MG63 (cell line): ENCODE measurements around the gene ADAM17. TPM values are rescaled to one million over a fixed set of nuclear protein-coding genes. Genes with fewer than 3 reads are reported as not detected.

Experiments
- DNase-seq: peaks from one replicate; pipeline ENCODE4 v3.0.0-alpha.2; 2020
- H3K27me3 ChIP-seq: fragments of 250-450 bp; sonication (Bioruptor Pico); 2 replicates; pipeline ENCODE4 v1.5.1; 2020; ENCODE audit warnings: mild to moderate bottlenecking, moderate library complexity
- H3K36me3 ChIP-seq: fragments of 250-450 bp; sonication (Bioruptor Pico); 2 replicates; pipeline ENCODE4 v1.5.1; 2020; ENCODE audit warnings: mild to moderate bottlenecking, moderate library complexity
- H3K4me3 ChIP-seq: fragments of 250-450 bp; sonication (Bioruptor Pico); 2 replicates; pipeline ENCODE4 v1.5.1; 2020; ENCODE audit warnings: mild to moderate bottlenecking, moderate library complexity
- H3K9me3 ChIP-seq: fragments of 250-450 bp; sonication (Bioruptor Pico); 2 replicates; pipeline ENCODE4 v1.5.1; 2020; ENCODE audit warnings: mild to moderate bottlenecking, moderate library complexity
- total RNA-seq: library from RNA; depleted of rRNA; stranded (reverse); fragments of >200 nt; shearing (Covaris generic); gene quantifications from 2 replicates; pipeline ENCODE4 v1.2.3, GENCODE V29; 2014; ENCODE audit warnings: low replicate concordance

Gene ADAM17
- total RNA-seq, 1 experiment from 2014 or later, result 9.0 TPM

GRCh38 chr2:9494081-9494480 is 61.5 kb downstream of the ADAM17 start:
- Histone ChIP-seq H3K27me3 (no peaks in the 10 kb centered on the region), H3K9me3 (no peaks in the 10 kb centered on the region), H3K36me3 (peaks cover 89% of the 10 kb centered on the region), H3K4me3 (no peak overlapping the region)
- no peak for DNase-seq

- no peaks in the 10 kb centered on the region for H3K27me3 ChIP-seq
- H3K9me3 ChIP-seq, result no peaks in the 10 kb centered on the region
- peaks cover 89% of the 10 kb centered on the region for H3K36me3 ChIP-seq
- no peak overlapping the region for H3K4me3 ChIP-seq
- no peak for DNase-seq
These were observed 62.2 kb downstream of the ADAM17 start for GRCh38 chr2:9493478-9493877.

GRCh38 chr2:9492927-9493326 is 62.7 kb downstream of the ADAM17 start:
- no peak for DNase-seq
- no peaks in the 10 kb centered on the region for H3K9me3 ChIP-seq
- H3K36me3 ChIP-seq, result peaks cover 89% of the 10 kb centered on the region
- H3K27me3 ChIP-seq, result no peaks in the 10 kb centered on the region
- no peak overlapping the region for H3K4me3 ChIP-seq

- DNase-seq, result no peak
- no peak overlapping the region for H3K4me3 ChIP-seq
- H3K36me3 ChIP-seq, result peaks cover 83% of the 10 kb centered on the region
- no peaks in the 10 kb centered on the region for H3K27me3 ChIP-seq
- H3K9me3 ChIP-seq, result no peaks in the 10 kb centered on the region
These were observed 64.8 kb downstream of the ADAM17 start for GRCh38 chr2:9490789-9491188.

GRCh38 chr2:9488583-9489547 is 66.8 kb downstream of the ADAM17 start:
- peaks cover 89% of the 10 kb centered on the region for H3K36me3 ChIP-seq
- H3K4me3 ChIP-seq, result no peak overlapping the region
- H3K27me3 ChIP-seq, result no peaks in the 10 kb centered on the region
- no peaks in the 10 kb centered on the region for H3K9me3 ChIP-seq
- no peak for DNase-seq

- peaks cover 83% of the 10 kb centered on the region for H3K36me3 ChIP-seq
- no peaks in the 10 kb centered on the region for H3K9me3 ChIP-seq
- H3K4me3 ChIP-seq, result no peak overlapping the region
- H3K27me3 ChIP-seq, result no peaks in the 10 kb centered on the region
- DNase-seq, result peak; percentile 19
These were observed 71.1 kb downstream of the ADAM17 start for GRCh38 chr2:9484533-9484932.

- H3K4me3 ChIP-seq, result no peak overlapping the region
- no peak for DNase-seq
- H3K36me3 ChIP-seq, result peaks cover 86% of the 10 kb centered on the region
These were observed 72.5 kb downstream of the ADAM17 start for GRCh38 chr2:9483107-9483506.

GRCh38 chr2:9480157-9480556 is 75.5 kb downstream of the ADAM17 start:
- H3K36me3 ChIP-seq, result peaks cover 82% of the 10 kb centered on the region
- no peaks in the 10 kb centered on the region for H3K27me3 ChIP-seq
- H3K9me3 ChIP-seq, result peaks cover 9% of the 10 kb centered on the region
- no peak for DNase-seq
- H3K4me3 ChIP-seq, result no peak overlapping the region

More at GRCh38 chr2:9483107-9483506, 72.5 kb downstream of the ADAM17 start:
- no peaks in the 10 kb centered on the region for H3K27me3 ChIP-seq
- H3K9me3 ChIP-seq, result 0 out of 2 replicates have a peak, but pooled peaks cover 1% of the 10 kb centered on the region

- Histone ChIP-seq H3K9me3 (peaks cover 9% of the 10 kb centered on the region), H3K36me3 (peaks cover 71% of the 10 kb centered on the region), H3K4me3 (no peak overlapping the region), H3K27me3 (no peaks in the 10 kb centered on the region)
- DNase-seq, result no peak
These were observed 77.1 kb downstream of the ADAM17 start for GRCh38 chr2:9478526-9478925.

GRCh38 chr2:9477914-9478313 is 77.7 kb downstream of the ADAM17 start:
- no peaks in the 10 kb centered on the region for H3K27me3 ChIP-seq
- H3K36me3 ChIP-seq, result peaks cover 70% of the 10 kb centered on the region
- H3K4me3 ChIP-seq, result no peak overlapping the region
- H3K9me3 ChIP-seq, result peaks cover 9% of the 10 kb centered on the region
- DNase-seq, result no peak

GRCh38 chr2:9474361-9475057 is 81.1 kb downstream of the ADAM17 start, which contains the start of gene IAH1:
Gene IAH1 (plus strand): TSS chr2:9474551. CDS start chr2:9474567, 16 bp downstream.
- Histone ChIP-seq H3K9me3 (peaks cover 9% of the 10 kb centered on the region), H3K4me3 (peak within 1 kb of the TSS; percentile 52), H3K36me3 (peaks cover 47% of the 10 kb centered on the region), H3K27me3 (no peaks in the 10 kb centered on the region)
- peak; percentile 51 for DNase-seq

GRCh38 chr2:9473985-9474360 is 81.7 kb downstream of the ADAM17 start:
- H3K27me3 ChIP-seq, result no peaks in the 10 kb centered on the region
- DNase-seq, result no peak
- peaks cover 9% of the 10 kb centered on the region for H3K9me3 ChIP-seq
- H3K4me3 ChIP-seq, result peak overlapping the region; percentile 52
- peaks cover 46% of the 10 kb centered on the region for H3K36me3 ChIP-seq

GRCh38 chr2:9473308-9473984 is 82.2 kb downstream of the ADAM17 start:
- DNase-seq, result no peak
- H3K4me3 ChIP-seq, result no peak overlapping the region
- H3K27me3 ChIP-seq, result no peaks in the 10 kb centered on the region
- H3K9me3 ChIP-seq, result peaks cover 9% of the 10 kb centered on the region
- H3K36me3 ChIP-seq, result peaks cover 43% of the 10 kb centered on the region

- Histone ChIP-seq H3K27me3 (no peaks in the 10 kb centered on the region), H3K9me3 (peaks cover 8% of the 10 kb centered on the region), H3K36me3 (peaks cover 44% of the 10 kb centered on the region), H3K4me3 (no peak overlapping the region)
- DNase-seq, result no peak
These were observed 83.1 kb downstream of the ADAM17 start for GRCh38 chr2:9472511-9472910.

- H3K36me3 ChIP-seq, result peaks cover 34% of the 10 kb centered on the region
- no peaks in the 10 kb centered on the region for H3K27me3 ChIP-seq
- H3K9me3 ChIP-seq, result 0 out of 2 replicates have a peak, but pooled peaks cover 1% of the 10 kb centered on the region
- no peak overlapping the region for H3K4me3 ChIP-seq
- no peak for DNase-seq
These were observed 84.4 kb downstream of the ADAM17 start for GRCh38 chr2:9471206-9471605.

GRCh38 chr2:9467687-9468086 is 87.9 kb downstream of the ADAM17 start:
- DNase-seq, result no peak
- no peaks in the 10 kb centered on the region for H3K27me3 ChIP-seq
- no peaks in the 10 kb centered on the region for H3K9me3 ChIP-seq
- peaks cover 20% of the 10 kb centered on the region for H3K36me3 ChIP-seq
- H3K4me3 ChIP-seq, result no peak overlapping the region

GRCh38 chr2:9466147-9466683 is 89.4 kb downstream of the ADAM17 start:
- H3K9me3 ChIP-seq, result no peaks in the 10 kb centered on the region
- DNase-seq, result no peak
- no peak overlapping the region for H3K4me3 ChIP-seq
- no peaks in the 10 kb centered on the region for H3K27me3 ChIP-seq
- H3K36me3 ChIP-seq, result peaks cover 21% of the 10 kb centered on the region
